Mucosa of descending colon (tissue), 3 donors: ENCODE measurements around the gene HOXA9. TPM values are rescaled to one million over a fixed set of nuclear protein-coding genes. Genes with fewer than 3 reads are reported as not detected.
A peak's percentile ranks its signal among the peaks of the same experiment; 100 is the strongest.

Source experiments
- ATAC-seq: fragments of 200-7000 bp; cut with Tn5 transposase; one replicate; pipeline ENCODE4 v1.9.1; 2020; ENCODE audit warnings: mild to moderate bottlenecking, moderate library complexity
- DNase-seq, 3 donors: peaks; one replicate each; pipeline ENCODE4 v3.0.0-alpha.2; 2020
- H3K36me3 ChIP-seq: fragments of 200-600 bp; one replicate; pipeline ENCODE4 v1.8.0; 2021; ENCODE audit warnings: low read depth, mild to moderate bottlenecking
- H3K4me1 ChIP-seq: fragments of 200-600 bp; one replicate; pipeline ENCODE4 v1.8.0; 2021; ENCODE audit warnings: low read depth, mild to moderate bottlenecking
- H3K4me3 ChIP-seq: fragments of 200-600 bp; one replicate; pipeline ENCODE4 v1.8.0; 2021; ENCODE audit warnings: mild to moderate bottlenecking
- H3K9me3 ChIP-seq: fragments of 200-600 bp; one replicate; pipeline ENCODE4 v1.8.0; 2021; ENCODE audit warnings: mild to moderate bottlenecking
- CTCF ChIP-seq: fragments of 200-600 bp; IDR thresholded peaks from one replicate; pipeline ENCODE4 v1.8.0; 2022; ENCODE audit warnings: antibody characterized with exemption, mild to moderate bottlenecking
- intact Hi-C, 2 donors: fragments of 100-400 bp; cut with DNase I in 1 of 2; cut with micrococcal nuclease in 1 of 2; formaldehyde crosslinking; loops; one replicate each; pipeline versions ENCODE4 v1.11.0 to v1.11.1; 2022; cut with DNase I, micrococcal nuclease
- total RNA-seq, 3 donors: library from RNA; stranded (reverse); fragmentation: NEBNext Ultra II Directional in 2 of 3; extraction: Animal tissue kit (Norgen Biotek cat#: 25700) in 2 of 3; gene quantifications; one replicate each; pipeline versions ENCODE4 v1.2.1 to v1.2.4, GENCODE V29; 2021 to 2023
- donor health status: DM: no; HTN: no; CAD: no; lungs with moderate emphysema.
- donor health status: DM: no; HTN: no; CAD: no.
- donor health status: DM: no; HTN: yes; CAD: no.

HOXA9 gene
- total RNA-seq, 3 donors from 2014 or later, result 22.0 to 27.9 (median 25.0) TPM

- DNase-seq, result peak; percentile 76 to 83 (median 79)
- peak within 1 kb of the TSS; percentile 48 for H3K4me3 ChIP-seq
- ATAC-seq, result peak; percentile 2
These were observed 8.9 kb upstream of the HOXA9 start, which contains the start of gene HOXA10 for GRCh38 chr7:27173956-27174873. HOXA10 (minus strand) TSS chr7:27174320; CDS start chr7:27174306, 14 bp downstream.

GRCh38 chr7:27173511-27173955 is 8.2 kb upstream of the HOXA9 start:
- Histone ChIP-seq H3K36me3 (no peaks in the 10 kb centered on the region), H3K4me1 (peaks cover 11% of the 10 kb centered on the region), H3K9me3 (no peaks in the 10 kb centered on the region), H3K4me3 (peak overlapping the region; percentile 48)
- ATAC-seq, result peak; percentile 31
- no peak for TF ChIP-seq CTCF
- intact Hi-C loops, result no loop called here
- peak in 2 of 3 donors; percentile 59 to 70 for DNase-seq

More at GRCh38 chr7:27173956-27174873, 8.9 kb upstream of the HOXA9 start, which contains the start of gene HOXA10:
- H3K9me3 ChIP-seq, result no peaks in the 10 kb centered on the region
- peaks cover 11% of the 10 kb centered on the region for H3K4me1 ChIP-seq
- no peak for TF ChIP-seq CTCF
- no peaks in the 10 kb centered on the region for H3K36me3 ChIP-seq
- intact Hi-C loops, result no loop called here

GRCh38 chr7:27172823-27173510 is 7.6 kb upstream of the HOXA9 start:
- peak; percentile 19 for ATAC-seq
- H3K4me3 ChIP-seq, result peak overlapping the region; percentile 48
- no peak for TF ChIP-seq CTCF
- peaks cover 11% of the 10 kb centered on the region for H3K4me1 ChIP-seq
- intact Hi-C loops, result no loop called here
- H3K9me3 ChIP-seq, result no peaks in the 10 kb centered on the region
- DNase-seq, result peak; percentile 86 to 89 (median 86)
- H3K36me3 ChIP-seq, result no peaks in the 10 kb centered on the region

- peak in 2 of 3 donors; percentile 41 to 61 for DNase-seq
- intact Hi-C loops, result no loop called here
- H3K4me1 ChIP-seq, result peaks cover 11% of the 10 kb centered on the region
- ATAC-seq, result no peak
- no peak for TF ChIP-seq CTCF
- no peaks in the 10 kb centered on the region for H3K9me3 ChIP-seq
- H3K36me3 ChIP-seq, result no peaks in the 10 kb centered on the region
- H3K4me3 ChIP-seq, result peak overlapping the region; percentile 48
These were observed 7.0 kb upstream of the HOXA9 start for GRCh38 chr7:27172315-27172774.

- intact Hi-C loops, result no loop called here
- ATAC-seq (no peak), DNase-seq (peak in 2 of 3 donors; percentile 53 to 56)
- TF ChIP-seq CTCF, result no peak
- no peaks in the 10 kb centered on the region for H3K9me3 ChIP-seq
- H3K36me3 ChIP-seq, result no peaks in the 10 kb centered on the region
- no peak overlapping the region for H3K4me3 ChIP-seq
- peaks cover 11% of the 10 kb centered on the region for H3K4me1 ChIP-seq
These were observed 6.4 kb upstream of the HOXA9 start for GRCh38 chr7:27171637-27172314.
